ENCODE results near the gene AOPEP.

AOPEP gene

GRCh38 chr9:94785215-94786169 lies 59.0 kb downstream of the AOPEP start:
- Mint-ChIP-seq H3K36me3 (ENCODE audit: low read depth) (no peaks in the 10 kb centered on the region), H3K9me3 (no peaks in the 10 kb centered on the region), H3K27me3 (no peaks in the 10 kb centered on the region), H3K27ac (no peak overlapping the region), H3K4me1 (ENCODE audit: low read depth) (peaks cover 9% of the 10 kb centered on the region), H3K4me3 (no peak overlapping the region)

DNA sequence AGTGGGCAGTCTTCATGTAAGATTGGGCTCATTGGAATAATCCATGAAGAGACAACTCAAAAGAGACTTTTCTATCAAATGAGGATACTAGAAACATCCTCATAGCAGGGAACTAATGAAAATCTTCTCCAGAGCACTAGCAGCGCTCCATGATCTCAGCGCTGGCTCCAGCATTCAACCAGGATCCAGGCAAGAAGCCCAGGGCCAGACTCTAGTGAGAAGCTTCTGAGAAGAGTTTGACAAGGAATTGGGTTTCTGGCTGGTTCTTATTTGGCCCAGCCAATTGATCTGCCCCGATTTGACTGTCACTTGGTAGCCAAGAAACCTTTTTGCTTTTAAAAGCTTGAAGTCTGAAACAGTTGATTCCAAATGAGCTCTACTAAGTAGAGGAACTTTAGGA lies 60.1 kb downstream of the AOPEP start:
- Mint-ChIP-seq H3K27ac (no peak overlapping the region), H3K36me3 (ENCODE audit: low read depth) (no peaks in the 10 kb centered on the region), H3K9me3 (no peaks in the 10 kb centered on the region), H3K4me1 (ENCODE audit: low read depth) (peaks cover 3% of the 10 kb centered on the region), H3K4me3 (no peak overlapping the region), H3K27me3 (no peaks in the 10 kb centered on the region)

GRCh38 chr9:94787266-94787665 lies 60.8 kb downstream of the AOPEP start:
- H3K4me3 Mint-ChIP-seq: no peak overlapping the region
- no peak overlapping the region for H3K27ac Mint-ChIP-seq
- no peaks in the 10 kb centered on the region for H3K9me3 Mint-ChIP-seq
- H3K36me3 Mint-ChIP-seq (ENCODE audit: low read depth): no peaks in the 10 kb centered on the region
- H3K27me3 Mint-ChIP-seq: no peaks in the 10 kb centered on the region
- peaks cover 3% of the 10 kb centered on the region for H3K4me1 Mint-ChIP-seq (ENCODE audit: low read depth)

- no peaks in the 10 kb centered on the region for H3K27me3 Mint-ChIP-seq
- H3K36me3 Mint-ChIP-seq (ENCODE audit: low read depth): peaks cover 9% of the 10 kb centered on the region
- H3K9me3 Mint-ChIP-seq: no peaks in the 10 kb centered on the region
- H3K4me1 Mint-ChIP-seq (ENCODE audit: low read depth): peaks cover 3% of the 10 kb centered on the region
- no peak overlapping the region for H3K4me3 Mint-ChIP-seq
- no peak overlapping the region for H3K27ac Mint-ChIP-seq
Measured at GRCh38 chr9:94788570-94789105, 62.1 kb downstream of the AOPEP start.

- Mint-ChIP-seq H3K27ac (no peak overlapping the region), H3K4me3 (no peak overlapping the region), H3K27me3 (no peaks in the 10 kb centered on the region), H3K36me3 (ENCODE audit: low read depth) (peaks cover 28% of the 10 kb centered on the region), H3K9me3 (no peaks in the 10 kb centered on the region), H3K4me1 (ENCODE audit: low read depth) (peaks cover 3% of the 10 kb centered on the region)
Measured at GRCh38 chr9:94791435-94791834, 64.9 kb downstream of the AOPEP start.

GRCh38 chr9:94792511-94792910 lies 66.0 kb downstream of the AOPEP start:
- Mint-ChIP-seq H3K4me3 (no peak overlapping the region), H3K27me3 (no peaks in the 10 kb centered on the region), H3K27ac (no peak overlapping the region), H3K9me3 (no peaks in the 10 kb centered on the region), H3K4me1 (ENCODE audit: low read depth) (no peaks in the 10 kb centered on the region), H3K36me3 (ENCODE audit: low read depth) (peaks cover 28% of the 10 kb centered on the region)

DNA sequence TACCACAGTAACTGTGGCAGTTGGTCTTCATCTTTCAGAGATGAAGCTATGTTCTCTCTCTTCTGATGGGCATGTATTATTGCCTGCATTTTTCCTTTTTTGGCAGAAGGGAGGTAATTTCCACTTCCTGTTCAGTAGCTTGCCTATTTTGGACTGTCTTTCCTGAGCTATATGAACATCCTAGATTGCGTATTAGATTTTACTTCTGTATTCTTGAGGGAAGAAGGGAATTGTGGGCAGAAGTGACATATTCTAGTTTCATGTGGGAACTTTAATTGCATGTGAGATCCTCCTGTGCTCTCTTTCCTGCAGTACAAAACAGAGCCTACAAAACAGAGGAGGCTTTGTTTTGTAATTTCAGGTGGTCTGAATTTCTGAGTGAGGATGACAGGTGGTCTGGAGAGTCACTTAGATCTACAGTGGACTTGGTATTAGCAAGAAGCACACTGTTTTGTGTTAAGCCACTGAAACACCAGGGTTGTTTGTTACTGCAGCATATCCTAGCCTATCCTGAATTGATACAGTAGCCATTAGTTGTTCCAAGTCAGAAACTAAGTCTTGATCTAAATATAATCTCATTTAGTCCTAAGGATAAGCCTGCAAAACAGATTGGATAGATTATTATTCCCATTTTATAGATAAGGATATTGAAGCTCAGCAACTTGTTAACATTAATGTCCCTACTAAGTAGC lies 68.1 kb downstream of the AOPEP start:
- peaks cover 35% of the 10 kb centered on the region for H3K36me3 Mint-ChIP-seq (ENCODE audit: low read depth)
- no peaks in the 10 kb centered on the region for H3K27me3 Mint-ChIP-seq
- H3K4me3 Mint-ChIP-seq: no peak overlapping the region
- no peaks in the 10 kb centered on the region for H3K9me3 Mint-ChIP-seq
- H3K27ac Mint-ChIP-seq: no peak overlapping the region
- H3K4me1 Mint-ChIP-seq (ENCODE audit: low read depth): no peaks in the 10 kb centered on the region

DNA sequence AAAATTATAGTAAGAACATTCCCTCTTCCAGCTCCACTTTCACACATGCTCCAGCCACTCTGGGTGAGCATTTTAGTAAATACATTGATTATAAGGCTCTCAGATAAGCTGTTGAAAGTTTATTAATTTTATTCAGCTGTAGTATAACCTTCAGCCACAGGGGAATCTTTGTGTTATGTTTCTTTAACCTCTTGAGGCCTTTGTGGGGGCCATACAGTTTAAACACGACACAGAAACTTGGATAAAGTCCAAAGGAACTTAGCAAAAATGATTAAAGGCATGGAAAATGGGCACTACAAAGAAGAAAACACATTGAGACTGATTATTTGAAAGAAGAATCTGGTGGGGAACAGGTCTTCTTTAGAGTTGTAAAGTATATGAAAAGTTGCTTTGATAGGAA lies 70.2 kb downstream of the AOPEP start:
- Mint-ChIP-seq H3K4me1 (ENCODE audit: low read depth) (peaks cover 4% of the 10 kb centered on the region), H3K9me3 (no peaks in the 10 kb centered on the region), H3K36me3 (ENCODE audit: low read depth) (peaks cover 54% of the 10 kb centered on the region), H3K27me3 (no peaks in the 10 kb centered on the region), H3K27ac (no peak overlapping the region), H3K4me3 (no peak overlapping the region)

- H3K27ac Mint-ChIP-seq: no peak overlapping the region
- no peaks in the 10 kb centered on the region for H3K27me3 Mint-ChIP-seq
- no peaks in the 10 kb centered on the region for H3K9me3 Mint-ChIP-seq
- peaks cover 19% of the 10 kb centered on the region for H3K4me1 Mint-ChIP-seq (ENCODE audit: low read depth)
- peaks cover 59% of the 10 kb centered on the region for H3K36me3 Mint-ChIP-seq (ENCODE audit: low read depth)
- no peak overlapping the region for H3K4me3 Mint-ChIP-seq
Measured at GRCh38 chr9:94798201-94798600, 71.7 kb downstream of the AOPEP start.

DNA sequence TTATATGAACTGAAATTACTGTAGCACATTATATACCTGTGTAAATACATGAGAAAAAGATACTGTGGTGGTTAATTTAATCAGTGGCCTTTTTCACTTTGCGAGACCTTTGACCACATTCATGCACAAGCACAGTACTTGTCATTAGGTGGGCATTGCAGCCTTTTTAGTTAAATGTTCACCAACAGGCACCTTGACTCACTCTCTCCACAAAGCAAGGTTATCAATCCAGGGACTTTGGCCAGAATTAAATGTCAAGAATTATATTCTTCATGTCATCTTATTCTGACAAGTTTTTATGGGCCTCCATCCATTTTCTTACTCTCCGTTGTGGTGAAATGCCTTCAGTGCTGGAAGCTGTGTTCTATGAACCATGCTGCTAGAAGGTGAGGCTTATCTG lies 72.2 kb downstream of the AOPEP start:
- H3K27me3 Mint-ChIP-seq: no peaks in the 10 kb centered on the region

DNA sequence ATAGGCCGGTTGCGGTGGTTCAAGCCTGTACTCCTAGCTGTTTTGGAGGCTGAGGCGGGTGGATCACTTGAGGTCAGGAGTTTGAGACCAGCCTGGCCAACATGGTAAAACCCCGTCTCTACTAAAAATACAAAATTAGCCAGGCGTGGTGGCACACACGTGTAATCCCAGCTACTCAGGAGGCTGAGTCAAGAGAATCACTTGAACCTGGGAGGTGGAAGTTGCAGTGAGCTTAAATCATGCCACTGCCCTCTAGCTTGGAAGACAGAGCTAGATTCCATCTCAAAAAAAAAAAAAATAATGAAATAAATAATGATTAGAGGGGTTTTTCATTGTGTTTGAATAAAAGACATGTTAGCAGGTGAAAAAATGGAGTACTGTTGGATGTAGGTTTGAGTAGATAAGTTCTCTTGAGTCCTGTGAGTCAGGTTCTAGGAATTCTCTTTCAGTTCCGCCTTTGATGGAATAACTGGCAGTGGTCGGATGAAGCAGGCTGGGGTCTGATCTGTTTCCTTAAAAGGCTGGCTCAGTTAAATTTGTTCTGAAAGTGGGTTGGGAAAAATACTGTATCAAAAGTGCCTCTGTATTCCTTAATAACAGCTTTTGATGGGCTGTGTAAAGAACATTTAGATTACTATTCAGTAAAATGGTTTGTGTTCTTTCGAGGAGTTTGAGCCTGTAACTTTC lies 73.2 kb downstream of the AOPEP start:
- Mint-ChIP-seq H3K4me1 (ENCODE audit: low read depth) (peaks cover 34% of the 10 kb centered on the region), H3K4me3 (no peak overlapping the region), H3K27me3 (no peaks in the 10 kb centered on the region), H3K27ac (no peak overlapping the region), H3K9me3 (no peaks in the 10 kb centered on the region), H3K36me3 (ENCODE audit: low read depth) (peaks cover 57% of the 10 kb centered on the region)

More for the DNA sequence above, 72.2 kb downstream of the AOPEP start:
- H3K36me3 Mint-ChIP-seq (ENCODE audit: low read depth): peaks cover 57% of the 10 kb centered on the region
- H3K4me1 Mint-ChIP-seq (ENCODE audit: low read depth): peaks cover 24% of the 10 kb centered on the region
- H3K9me3 Mint-ChIP-seq: no peaks in the 10 kb centered on the region
- H3K27ac Mint-ChIP-seq: no peak overlapping the region
- H3K4me3 Mint-ChIP-seq: no peak overlapping the region

GRCh38 chr9:94800424-94801117 lies 74.1 kb downstream of the AOPEP start:
- Mint-ChIP-seq H3K27ac (no peak overlapping the region), H3K9me3 (no peaks in the 10 kb centered on the region), H3K36me3 (ENCODE audit: low read depth) (peaks cover 56% of the 10 kb centered on the region), H3K4me3 (no peak overlapping the region), H3K27me3 (no peaks in the 10 kb centered on the region), H3K4me1 (ENCODE audit: low read depth) (peaks cover 41% of the 10 kb centered on the region)

DNA sequence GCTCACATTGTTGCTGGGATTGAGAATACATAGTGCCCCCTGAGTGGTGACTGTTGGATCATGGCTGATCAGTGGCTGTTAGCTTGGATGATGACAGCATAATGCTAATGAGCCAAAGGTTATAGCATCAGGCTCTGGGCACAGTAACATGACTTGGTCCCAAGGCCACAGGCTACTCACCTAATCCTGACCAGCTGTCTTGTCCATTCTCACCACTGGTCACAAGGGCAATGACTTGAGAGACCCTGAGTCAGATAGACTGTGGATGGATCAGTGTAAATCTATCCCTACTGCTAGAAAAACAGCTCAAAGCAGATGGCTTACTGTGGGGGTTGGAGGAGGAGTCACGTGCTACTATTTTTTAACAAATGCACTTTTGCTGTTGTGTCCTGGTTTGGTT lies 74.7 kb downstream of the AOPEP start:
- Mint-ChIP-seq H3K27ac (no peak overlapping the region), H3K36me3 (ENCODE audit: low read depth) (peaks cover 61% of the 10 kb centered on the region), H3K4me3 (no peak overlapping the region), H3K4me1 (ENCODE audit: low read depth) (peaks cover 47% of the 10 kb centered on the region), H3K27me3 (no peaks in the 10 kb centered on the region), H3K9me3 (no peaks in the 10 kb centered on the region)

- Mint-ChIP-seq H3K36me3 (ENCODE audit: low read depth) (peaks cover 65% of the 10 kb centered on the region), H3K27ac (no peak overlapping the region), H3K4me3 (no peak overlapping the region), H3K9me3 (no peaks in the 10 kb centered on the region), H3K27me3 (no peaks in the 10 kb centered on the region), H3K4me1 (ENCODE audit: low read depth) (peaks cover 52% of the 10 kb centered on the region)
Measured at GRCh38 chr9:94801681-94802080, 75.2 kb downstream of the AOPEP start.

Data from stimulated activated naive CD8-positive, alpha-beta T cell treated with anti-CD3 and anti-CD28 coated beads, Interleukin-15, Interleukin-2, amounts not matched to agents 100 ng/mL and 50 ng/mL, for 24 hours (primary cell).